DND-41 (cell line): Measurements from ENCODE around the gene CDK15.
"Not testable (repeated sequence)": the region's sequence is repeated elsewhere in the genome, so short reads cannot be mapped to it uniquely, and the experiment has no call there.

Experiments
- ATAC-seq: fragments of 200-7000 bp; cut with Tn5 transposase; 3 replicates; pipeline ENCODE4 v1.9.1; 2021; ENCODE audit warnings: low read depth; ENCODE audit not compliant: insufficient read depth
- DNase-seq: peaks from one replicate; pipeline ENCODE4 v3.0.0-alpha.2; 2020
- H2AFZ ChIP-seq: 2 replicates; pipeline ENCODE4 v1.6.0; 2012; ENCODE audit warnings: low read depth, low read length
- H3K27ac ChIP-seq: 2 replicates; pipeline ENCODE4 v1.5.1; 2012; ENCODE audit warnings: low read length, inconsistent platforms
- H3K27me3 ChIP-seq: fragments of 200-600 bp; sonication (generic); 2 replicates; pipeline ENCODE4 v1.6.0; 2012; ENCODE audit warnings: low read length, mild to moderate bottlenecking, inconsistent platforms; ENCODE audit not compliant: insufficient read depth, poor library complexity
- H3K36me3 ChIP-seq: 2 replicates; pipeline ENCODE4 v1.5.1; 2012; ENCODE audit warnings: low read length, inconsistent platforms; ENCODE audit not compliant: insufficient read depth
- H3K4me1 ChIP-seq: 2 replicates; pipeline ENCODE4 v1.5.1; 2012; ENCODE audit warnings: mild to moderate bottlenecking, low read length; ENCODE audit not compliant: insufficient read depth
- H3K4me2 ChIP-seq: 2 replicates; pipeline ENCODE4 v1.6.0; 2012; ENCODE audit warnings: mild to moderate bottlenecking, moderate library complexity, low read length, inconsistent platforms; ENCODE audit not compliant: insufficient read depth
- H3K4me3 ChIP-seq, 2 experiments: fragments of 200-600 bp in 1 of 2; shearing (Covaris generic) in 1 of 2; 2 replicates each; pipeline ENCODE4 v1.5.1; 2012 to 2016; ENCODE audit warnings: inconsistent platforms in 2 of 2, low read length in 2 of 2, mild to moderate bottlenecking in 2 of 2, low read depth in 1 of 2, moderate library complexity in 1 of 2
- H3K79me2 ChIP-seq: 2 replicates; pipeline ENCODE4 v1.6.0; 2012; ENCODE audit warnings: low read length, inconsistent platforms; ENCODE audit not compliant: insufficient read depth
- H3K9ac ChIP-seq: 2 replicates; pipeline ENCODE4 v1.6.0; 2012; ENCODE audit warnings: low read depth, mild to moderate bottlenecking, inconsistent platforms, low read length, moderate library complexity
- H3K9me3 ChIP-seq: 2 replicates; pipeline ENCODE4 v1.5.1; 2012; ENCODE audit warnings: low read length, moderate library complexity, mild to moderate bottlenecking, inconsistent platforms; ENCODE audit not compliant: insufficient read depth, severe bottlenecking
- H4K20me1 ChIP-seq: 2 replicates; pipeline ENCODE4 v1.6.0; 2012; ENCODE audit warnings: low read length; ENCODE audit not compliant: insufficient read depth
- CTCF ChIP-seq: IDR thresholded peaks from 2 replicates; pipeline ENCODE4 v1.5.1; 2012; ENCODE audit warnings: borderline replicate concordance, low read length, moderate library complexity, mild to moderate bottlenecking; ENCODE audit not compliant: poor library complexity, severe bottlenecking; ENCODE audit errors: extremely low read depth
- EZH2 ChIP-seq: IDR thresholded peaks from 3 replicates; pipeline ENCODE4 v1.6.1; 2012; ENCODE audit warnings: borderline replicate concordance, low read depth, mild to moderate bottlenecking, moderate library complexity, low read length, inconsistent platforms; ENCODE audit not compliant: severe bottlenecking

Gene CDK15

GRCh38 chr2:201761101-201761500 lies 45.2 kb upstream of the CDK15 start:
- Histone ChIP-seq H3K36me3 (peaks cover 15% of the 10 kb centered on the region), H3K9ac (no peak overlapping the region), H3K27me3 (no peaks in the 10 kb centered on the region), H2AFZ (no peak overlapping the region), H3K27ac (no peak overlapping the region), H3K4me3 (no peak overlapping the region), H4K20me1 (no peaks in the 10 kb centered on the region), H3K4me1 (no peaks in the 10 kb centered on the region), H3K4me2 (no peak overlapping the region), H3K79me2 (no peaks in the 10 kb centered on the region), H3K9me3 (no peaks in the 10 kb centered on the region)
- no peak for DNase-seq
- TF ChIP-seq EZH2: no peak
- no peak for TF ChIP-seq CTCF
- no peak for ATAC-seq

- not testable (repeated sequence) for H3K9ac ChIP-seq, H4K20me1 ChIP-seq, H3K79me2 ChIP-seq, ATAC-seq, H3K4me3 ChIP-seq, H3K36me3 ChIP-seq, H3K9me3 ChIP-seq, H3K4me1 ChIP-seq, DNase-seq, H3K4me2 ChIP-seq, H3K27ac ChIP-seq, H3K27me3 ChIP-seq, H2AFZ ChIP-seq
These were observed 41.9 kb upstream of the CDK15 start for GRCh38 chr2:201764469-201764868.

GRCh38 chr2:201765799-201766198 lies 40.5 kb upstream of the CDK15 start:
- ATAC-seq (no peak), DNase-seq (no peak)
- no peak overlapping the region for H3K4me2 ChIP-seq
- no peak overlapping the region for H3K27ac ChIP-seq
- H3K9ac ChIP-seq: no peak overlapping the region
- no peaks in the 10 kb centered on the region for H3K4me1 ChIP-seq
- H3K79me2 ChIP-seq: no peaks in the 10 kb centered on the region
- no peak overlapping the region for H2AFZ ChIP-seq
- TF ChIP-seq CTCF: no peak
- TF ChIP-seq EZH2: no peak
- no peaks in the 10 kb centered on the region for H3K27me3 ChIP-seq
- H4K20me1 ChIP-seq: no peaks in the 10 kb centered on the region
- H3K4me3 ChIP-seq: no peak overlapping the region
- peaks cover 8% of the 10 kb centered on the region for H3K36me3 ChIP-seq
- no peaks in the 10 kb centered on the region for H3K9me3 ChIP-seq

GRCh38 chr2:201768918-201769317 lies 37.4 kb upstream of the CDK15 start:
- TF ChIP-seq EZH2 (no peak), CTCF (no peak)
- no peak overlapping the region for H3K4me2 ChIP-seq
- no peak overlapping the region for H3K9ac ChIP-seq
- no peaks in the 10 kb centered on the region for H3K36me3 ChIP-seq
- DNase-seq: no peak
- H3K4me3 ChIP-seq: no peak overlapping the region
- no peaks in the 10 kb centered on the region for H4K20me1 ChIP-seq
- ATAC-seq: no peak
- H3K4me1 ChIP-seq: no peaks in the 10 kb centered on the region
- H3K27me3 ChIP-seq: no peaks in the 10 kb centered on the region
- no peaks in the 10 kb centered on the region for H3K79me2 ChIP-seq
- H3K9me3 ChIP-seq: no peaks in the 10 kb centered on the region
- H3K27ac ChIP-seq: no peak overlapping the region
- H2AFZ ChIP-seq: no peak overlapping the region
